ENCODE measurements around the gene ZNF365. TPM values are rescaled to one million over a fixed set of nuclear protein-coding genes. Genes with fewer than 3 reads are reported as not detected.

ZNF365 gene
- total RNA-seq, 2 experiments from 2014 or later: 0.09 to 0.32 TPM

DNA sequence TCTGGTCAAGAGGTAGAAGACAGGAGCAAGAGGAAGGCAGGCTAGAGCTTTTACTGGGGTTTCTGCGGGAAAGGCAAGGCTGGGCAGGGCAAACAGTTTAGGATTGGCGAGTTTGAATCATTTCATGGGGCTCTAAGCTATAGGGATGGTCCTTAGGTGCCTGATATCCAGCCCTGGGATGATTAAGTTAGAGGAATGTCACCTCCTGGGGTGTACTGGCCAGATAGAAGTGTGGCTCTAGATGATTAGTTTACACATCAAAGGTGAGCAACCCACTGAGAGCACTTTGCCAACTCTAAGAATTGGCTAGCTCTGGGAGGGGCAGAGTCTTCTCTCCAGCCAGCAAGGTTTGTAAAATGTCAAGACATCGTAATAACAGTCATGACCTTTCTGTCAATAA, 52.4 kb downstream of the ZNF365 start:
- Mint-ChIP-seq H3K9me3 (ENCODE audit: low read depth) (peaks cover 7% of the 10 kb centered on the region), H3K27me3 (peaks cover 2% of the 10 kb centered on the region), H3K27ac (peak overlapping the region; percentile 45), H3K36me3 (ENCODE audit: low read depth) (peaks cover 4% of the 10 kb centered on the region), H3K4me3 (no peak overlapping the region), H3K4me1 (peaks cover 23% of the 10 kb centered on the region)
- ChIA-PET POLR2A (interaction anchor here (0.7 kb wide), 1 partner anchor 267 kb away, joined by 3 read pairs; no protein-coding TSS in a partner anchor), CTCF (interaction anchor here (1.0 to 2.0 kb wide), 3 partner anchors 10 to 377 kb away, joined by 3 to 13 read pairs (median 3); no protein-coding TSS in a partner anchor)
- no peak for DNase-seq
- no peak for ATAC-seq
- intact Hi-C loops (cut with DNase I, micrococcal nuclease): loop anchor here (1.0 to 10.0 kb wide), 12 partner anchors 74 to 1281 kb away; partner anchors contain the start of genes ARID5B (in 1 of the 2) and RTKN2 (in 1 of the 2)

DNA sequence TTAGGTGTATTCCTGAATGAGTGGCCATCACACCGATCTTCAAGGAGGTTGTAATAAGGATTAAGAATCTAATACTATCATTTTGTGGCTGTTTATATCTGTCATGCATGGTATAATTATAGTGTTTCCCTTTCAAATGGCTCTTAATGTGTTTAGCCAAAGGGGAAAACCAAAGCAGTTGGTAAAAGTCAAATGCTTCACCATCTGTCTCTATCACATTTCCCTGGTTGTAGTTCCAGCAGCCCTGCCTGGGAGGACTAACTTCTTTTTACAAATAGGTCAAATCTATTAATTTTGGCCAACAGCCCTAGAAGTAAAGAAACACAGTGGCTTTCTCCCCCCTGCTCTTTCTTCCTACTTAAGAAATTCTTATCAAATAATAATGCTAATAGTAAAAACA, 56.7 kb downstream of the ZNF365 start:
- H3K36me3 Mint-ChIP-seq (ENCODE audit: low read depth): peaks cover 4% of the 10 kb centered on the region
- peaks cover 33% of the 10 kb centered on the region for H3K4me1 Mint-ChIP-seq
- ATAC-seq (no peak), DNase-seq (no peak)
- peaks cover 11% of the 10 kb centered on the region for H3K27me3 Mint-ChIP-seq
- H3K27ac Mint-ChIP-seq: no peak overlapping the region
- intact Hi-C loops (cut with DNase I, micrococcal nuclease): loop anchor here in 1 of 2 experiments (5.0 to 10.0 kb wide), 3 partner anchors 96 to 654 kb away; no protein-coding TSS in a partner anchor
- peaks cover 7% of the 10 kb centered on the region for H3K9me3 Mint-ChIP-seq (ENCODE audit: low read depth)
- ChIA-PET POLR2A (no interaction called here), CTCF (interaction anchor here (0.7 to 0.9 kb wide), 2 partner anchors 61 to 330 kb away, joined by 3 read pairs; no protein-coding TSS in a partner anchor)
- no peak overlapping the region for H3K4me3 Mint-ChIP-seq

DNA sequence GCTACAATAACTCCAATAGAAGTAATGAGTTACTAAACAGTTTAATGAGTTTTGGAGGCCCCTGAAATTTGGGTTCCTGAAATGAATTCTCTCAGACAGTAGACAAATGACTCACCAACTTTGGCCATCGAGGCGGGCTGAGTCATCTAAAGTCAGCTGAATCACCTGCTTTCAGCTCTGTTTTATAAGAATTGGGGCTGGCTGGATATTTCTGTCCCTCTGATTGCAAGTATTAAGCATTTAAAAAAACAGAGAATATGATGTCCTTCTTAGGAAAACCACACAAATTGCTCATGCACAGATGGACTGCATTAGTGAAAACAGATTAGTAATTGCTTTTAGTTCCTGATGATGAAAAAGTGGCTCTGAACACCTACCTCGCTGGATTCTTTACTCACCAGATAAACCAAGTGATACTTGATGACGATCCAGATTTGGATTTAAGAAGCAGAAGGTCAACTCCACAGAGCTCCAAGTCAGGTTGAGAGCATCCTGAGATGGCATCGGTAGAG, 59.1 kb downstream of the ZNF365 start:
- peaks cover 24% of the 10 kb centered on the region for H3K4me1 Mint-ChIP-seq
- CTCF ChIA-PET: interaction anchor here (0.6 to 0.8 kb wide), 2 partner anchors 16 to 388 kb away, joined by 3 read pairs; no protein-coding TSS in a partner anchor
- H3K27ac Mint-ChIP-seq: peak overlapping the region; percentile 69
- H3K36me3 Mint-ChIP-seq (ENCODE audit: low read depth): peaks cover 3% of the 10 kb centered on the region
- DNase-seq (peak; percentile 82), ATAC-seq (peak; percentile 92)
- H3K9me3 Mint-ChIP-seq (ENCODE audit: low read depth): peaks cover 3% of the 10 kb centered on the region
- H3K27me3 Mint-ChIP-seq: peaks cover 15% of the 10 kb centered on the region
- intact Hi-C loops (cut with DNase I, micrococcal nuclease): loop anchor here (1.0 to 10.0 kb wide), 5 partner anchors 94 to 652 kb away; partner anchors contain the start of gene RTKN2 (in 1 of the 2)
- POLR2A ChIA-PET: no interaction called here
- no peak overlapping the region for H3K4me3 Mint-ChIP-seq

DNA sequence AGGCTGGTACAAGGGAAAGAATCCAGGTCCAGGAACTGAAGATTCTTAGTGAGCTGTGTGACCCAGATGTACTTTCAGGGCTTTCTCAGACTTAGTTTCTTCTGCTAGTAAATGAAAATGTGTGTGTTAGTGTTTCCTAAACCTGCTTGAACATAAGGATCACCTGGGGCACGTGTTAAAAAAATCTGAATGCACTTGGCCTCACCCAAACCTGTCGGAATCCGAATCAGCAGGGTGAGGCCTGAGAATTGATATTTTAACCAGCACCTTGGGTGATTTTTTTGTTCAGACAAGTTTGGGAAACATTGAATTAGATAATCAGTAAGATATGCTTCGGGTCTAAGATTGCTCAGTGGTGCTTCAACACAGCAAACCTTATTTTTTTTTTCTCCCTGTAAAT, 59.7 kb downstream of the ZNF365 start:
- peaks cover 24% of the 10 kb centered on the region for H3K4me1 Mint-ChIP-seq
- ChIA-PET CTCF (interaction anchor here (0.9 kb wide), 1 partner anchor 66 kb away, joined by 3 read pairs; no protein-coding TSS in a partner anchor), POLR2A (no interaction called here)
- no peaks in the 10 kb centered on the region for H3K9me3 Mint-ChIP-seq (ENCODE audit: low read depth)
- no peak overlapping the region for H3K27ac Mint-ChIP-seq
- H3K4me3 Mint-ChIP-seq: no peak overlapping the region
- H3K27me3 Mint-ChIP-seq: peaks cover 14% of the 10 kb centered on the region
- ATAC-seq (no peak), DNase-seq (no peak)
- no peaks in the 10 kb centered on the region for H3K36me3 Mint-ChIP-seq (ENCODE audit: low read depth)
- intact Hi-C loops (cut with DNase I, micrococcal nuclease): loop anchor here (1.0 to 10.0 kb wide), 5 partner anchors 93 to 651 kb away; partner anchors contain the start of gene RTKN2 (in 1 of the 2)

DNA sequence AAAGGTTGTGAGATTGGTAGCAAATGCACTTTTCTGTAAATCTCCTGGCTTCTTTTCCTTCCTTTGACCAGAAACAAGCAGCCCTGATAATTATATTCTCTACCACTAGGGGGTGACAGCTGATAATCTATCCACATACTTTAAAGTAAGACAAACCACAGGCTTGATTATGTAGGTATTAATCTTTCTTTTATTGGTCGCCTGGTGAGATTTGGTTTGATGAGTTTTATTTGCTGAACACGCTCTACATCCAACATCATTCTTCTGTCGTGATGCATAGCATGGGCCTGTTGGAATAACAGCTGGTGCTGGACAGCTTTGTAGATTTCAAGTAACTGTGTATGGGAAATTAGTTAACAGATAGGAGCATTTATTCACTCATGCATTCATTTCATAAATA, 63.5 kb downstream of the ZNF365 start:
- DNase-seq (no peak), ATAC-seq (no peak)
- no peaks in the 10 kb centered on the region for H3K9me3 Mint-ChIP-seq (ENCODE audit: low read depth)
- peaks cover 19% of the 10 kb centered on the region for H3K4me1 Mint-ChIP-seq
- intact Hi-C loops (cut with DNase I, micrococcal nuclease): loop anchor here (1.0 to 10.0 kb wide), 7 partner anchors 157 to 721 kb away; partner anchors contain the start of gene EGR2 (in 1 of the 2)
- POLR2A ChIA-PET: interaction anchor here (0.8 kb wide), 1 partner anchor 156 kb away, joined by 5 read pairs; no protein-coding TSS in a partner anchor
- no peaks in the 10 kb centered on the region for H3K36me3 Mint-ChIP-seq (ENCODE audit: low read depth)
- H3K27ac Mint-ChIP-seq: no peak overlapping the region
- H3K4me3 Mint-ChIP-seq: no peak overlapping the region
- H3K27me3 Mint-ChIP-seq: peaks cover 20% of the 10 kb centered on the region
- CTCF ChIA-PET: interaction anchor here (0.6 to 4.0 kb wide), 33 partner anchors 9 to 1959 kb away, joined by 3 to 23 read pairs (median 4); partner anchors contain the start of gene NRBF2

DNA sequence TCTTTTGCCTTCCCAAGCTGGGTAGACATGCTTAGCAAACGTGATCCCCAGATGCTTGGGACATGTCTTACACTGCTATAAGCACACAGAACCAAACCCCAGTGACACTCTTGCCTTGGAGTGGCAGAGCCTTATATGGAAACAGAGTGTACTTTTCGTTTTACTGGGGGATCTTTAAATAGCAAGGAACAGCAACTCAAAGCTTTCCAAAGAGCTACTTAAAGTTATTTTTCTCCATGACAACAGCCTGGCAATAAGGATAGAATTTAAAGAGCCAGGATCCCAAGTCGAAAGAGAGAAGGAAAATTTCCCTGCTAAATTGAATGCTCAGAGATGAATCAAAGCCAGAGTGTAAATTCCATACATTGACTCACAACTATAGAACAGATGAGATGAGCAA, 67.8 kb downstream of the ZNF365 start:
- Mint-ChIP-seq H3K4me1 (no peaks in the 10 kb centered on the region), H3K27me3 (peaks cover 12% of the 10 kb centered on the region), H3K36me3 (ENCODE audit: low read depth) (no peaks in the 10 kb centered on the region), H3K9me3 (ENCODE audit: low read depth) (no peaks in the 10 kb centered on the region), H3K27ac (no peak overlapping the region), H3K4me3 (no peak overlapping the region)
- ChIA-PET CTCF (no interaction called here), POLR2A (no interaction called here)
- DNase-seq: no peak
- no peak for ATAC-seq
- intact Hi-C loops (cut with DNase I, micrococcal nuclease): no loop called here

DNA sequence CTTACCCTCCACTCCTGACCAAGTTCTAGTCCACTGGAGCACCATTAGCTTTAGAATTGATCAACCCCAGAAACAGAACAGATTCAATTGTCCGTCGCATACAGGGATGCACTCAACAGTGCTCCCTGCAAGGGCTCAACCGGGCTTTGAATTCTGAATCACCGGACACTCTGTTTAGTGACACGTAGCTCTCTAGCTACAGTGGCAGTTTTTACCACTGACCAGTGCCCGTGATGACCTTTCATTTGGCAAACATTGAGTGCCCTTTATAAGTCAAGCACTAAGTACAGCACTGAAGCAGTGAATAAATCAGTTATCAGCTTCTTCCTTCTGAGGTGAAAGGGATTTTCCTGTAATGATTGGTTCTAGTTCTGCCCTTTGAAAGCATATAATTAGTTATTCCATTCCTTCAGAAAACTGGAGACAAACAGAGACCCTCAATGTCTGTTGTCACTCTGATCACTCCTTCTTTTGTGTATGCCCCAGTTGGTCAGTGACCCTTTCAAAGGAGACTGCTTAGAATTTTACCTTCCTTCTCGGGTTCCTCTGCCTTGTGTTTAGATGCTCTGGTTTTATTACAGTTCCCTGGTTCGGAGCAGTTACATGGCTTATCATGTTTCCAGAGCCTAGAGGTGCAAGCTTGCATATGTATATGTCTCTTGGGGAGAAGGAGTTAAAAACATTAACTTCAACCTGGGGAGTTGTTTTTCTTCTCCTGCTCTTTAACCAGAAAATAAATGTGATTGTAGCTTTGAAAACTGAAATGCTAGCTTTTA, 68.9 kb downstream of the ZNF365 start:
- no peaks in the 10 kb centered on the region for H3K9me3 Mint-ChIP-seq (ENCODE audit: low read depth)
- DNase-seq (no peak), ATAC-seq (no peak)
- no peak overlapping the region for H3K4me3 Mint-ChIP-seq
- POLR2A ChIA-PET: no interaction called here
- no peaks in the 10 kb centered on the region for H3K4me1 Mint-ChIP-seq
- intact Hi-C loops (cut with DNase I, micrococcal nuclease): no loop called here
- no peaks in the 10 kb centered on the region for H3K36me3 Mint-ChIP-seq (ENCODE audit: low read depth)
- peaks cover 10% of the 10 kb centered on the region for H3K27me3 Mint-ChIP-seq
- no peak overlapping the region for H3K27ac Mint-ChIP-seq
- CTCF ChIA-PET: interaction anchor here (0.6 to 0.8 kb wide), 2 partner anchors 14 to 476 kb away, joined by 3 read pairs; no protein-coding TSS in a partner anchor

DNA sequence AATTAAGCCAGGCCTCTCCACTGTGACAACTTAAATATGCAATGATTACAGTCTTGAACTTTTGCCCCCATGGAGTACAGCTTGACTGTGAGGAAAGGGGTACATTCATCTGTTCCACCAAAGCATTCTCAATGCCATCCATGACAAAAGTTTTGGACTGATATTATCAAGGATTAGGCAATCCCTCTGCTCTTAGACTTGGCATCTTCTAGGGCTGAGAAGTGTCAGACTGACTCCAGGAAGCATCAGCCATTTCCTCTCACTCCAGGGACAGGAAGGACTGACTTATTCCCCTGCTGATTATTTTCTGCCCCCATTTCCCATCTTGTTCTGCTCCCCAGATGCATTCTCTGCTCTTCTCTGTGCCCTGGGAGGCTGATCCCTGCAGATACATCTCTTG, 69.7 kb downstream of the ZNF365 start:
- Mint-ChIP-seq H3K9me3 (ENCODE audit: low read depth) (no peaks in the 10 kb centered on the region), H3K4me3 (no peak overlapping the region), H3K4me1 (no peaks in the 10 kb centered on the region), H3K36me3 (ENCODE audit: low read depth) (no peaks in the 10 kb centered on the region), H3K27ac (no peak overlapping the region), H3K27me3 (peaks cover 10% of the 10 kb centered on the region)
- CTCF ChIA-PET: no interaction called here
- ATAC-seq (no peak), DNase-seq (no peak)
- intact Hi-C loops (cut with DNase I, micrococcal nuclease): no loop called here
- POLR2A ChIA-PET: no interaction called here

DNA sequence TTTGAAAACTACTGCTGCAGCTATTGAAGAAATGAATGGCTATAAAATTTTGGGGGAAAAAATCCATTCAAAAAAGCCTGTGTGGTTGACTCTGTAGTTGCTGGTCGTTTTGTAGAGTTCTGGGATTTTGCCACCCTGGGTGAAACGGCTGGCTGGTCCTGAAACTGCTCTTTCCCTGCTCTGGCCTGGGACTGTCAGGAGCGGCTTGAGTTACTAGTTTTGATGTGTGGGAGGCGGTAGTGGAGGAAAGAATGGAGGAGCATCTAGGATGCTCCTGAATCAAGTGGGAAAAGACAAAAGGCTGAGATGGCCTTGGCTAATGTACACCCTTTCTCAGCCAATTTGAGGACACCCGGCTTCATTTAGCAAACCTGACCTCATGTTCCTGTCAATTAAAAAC, 72.5 kb downstream of the ZNF365 start:
- no peak overlapping the region for H3K27ac Mint-ChIP-seq
- no peak overlapping the region for H3K4me3 Mint-ChIP-seq
- DNase-seq: no peak
- no peaks in the 10 kb centered on the region for H3K4me1 Mint-ChIP-seq
- ATAC-seq: no peak
- POLR2A ChIA-PET: no interaction called here
- H3K9me3 Mint-ChIP-seq (ENCODE audit: low read depth): no peaks in the 10 kb centered on the region
- CTCF ChIA-PET: interaction anchor here (3.9 kb wide), 1 partner anchor 9 kb away, joined by 23 read pairs; no protein-coding TSS in a partner anchor
- H3K27me3 Mint-ChIP-seq: peaks cover 9% of the 10 kb centered on the region
- no peaks in the 10 kb centered on the region for H3K36me3 Mint-ChIP-seq (ENCODE audit: low read depth)
- intact Hi-C loops (cut with DNase I, micrococcal nuclease): no loop called here

DNA sequence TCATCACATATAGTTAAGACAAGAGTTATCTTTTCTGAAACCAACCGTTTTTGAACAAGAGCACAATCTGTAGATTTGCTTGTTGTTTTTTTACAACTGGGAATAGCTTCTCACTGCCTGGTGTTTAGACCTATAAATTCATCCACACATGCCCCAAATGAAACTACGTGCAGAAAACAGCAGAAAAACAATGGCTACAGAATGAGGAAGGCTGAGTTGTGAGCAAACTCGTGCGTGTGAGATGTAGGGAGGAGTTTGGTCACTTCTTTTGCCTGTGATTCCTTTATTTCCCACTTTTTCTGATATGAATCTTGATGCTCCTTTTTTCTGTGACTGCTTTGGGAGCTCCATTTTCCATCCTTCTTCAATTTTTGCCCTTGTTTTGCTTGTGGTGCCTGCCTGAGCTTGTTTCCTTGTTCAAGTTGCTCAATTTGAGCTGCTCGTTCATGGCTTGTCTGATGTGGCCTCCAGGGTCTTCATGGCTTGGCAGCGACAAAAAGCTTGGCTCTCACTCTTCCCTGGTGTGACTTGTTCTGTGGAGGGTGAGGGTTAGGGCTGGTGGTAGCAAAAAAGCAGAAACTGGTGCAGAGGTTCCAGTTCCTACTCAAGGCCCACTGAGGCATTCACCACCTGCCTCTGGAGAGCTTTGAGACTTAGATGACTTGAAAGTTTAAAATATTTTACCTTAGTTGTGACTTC, 76.9 kb downstream of the ZNF365 start:
- peaks cover 6% of the 10 kb centered on the region for H3K27me3 Mint-ChIP-seq
- CTCF ChIA-PET: interaction anchor here (0.7 to 3.3 kb wide), 3 partner anchors 13 to 206 kb away, joined by 3 to 22 read pairs (median 4); no protein-coding TSS in a partner anchor

DNA sequence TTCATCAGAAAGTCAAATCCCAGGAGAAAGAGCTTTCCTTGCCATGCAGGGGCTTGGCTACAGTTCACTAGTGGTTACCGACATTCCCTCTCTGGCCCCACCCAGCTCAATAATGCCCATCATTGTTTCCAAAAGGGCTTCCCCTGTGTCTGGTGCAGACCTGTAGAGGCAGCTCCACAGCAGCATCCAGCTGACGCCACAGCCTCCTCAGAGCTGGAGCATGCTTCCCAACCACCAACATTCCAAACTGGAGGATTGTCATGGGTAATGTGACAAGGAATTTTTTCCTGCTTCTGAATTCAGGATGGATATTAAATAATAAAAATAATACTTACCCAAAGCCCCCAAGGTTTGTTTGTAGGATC, 77.4 kb downstream of the ZNF365 start:
- DNase-seq (no peak), ATAC-seq (no peak)
- Mint-ChIP-seq H3K27me3 (peaks cover 6% of the 10 kb centered on the region), H3K4me1 (no peaks in the 10 kb centered on the region), H3K4me3 (no peak overlapping the region), H3K9me3 (ENCODE audit: low read depth) (peaks cover 2% of the 10 kb centered on the region), H3K27ac (no peak overlapping the region), H3K36me3 (ENCODE audit: low read depth) (no peaks in the 10 kb centered on the region)
- intact Hi-C loops (cut with DNase I, micrococcal nuclease): no loop called here
- ChIA-PET POLR2A (no interaction called here), CTCF (interaction anchor here (0.7 to 3.3 kb wide), 2 partner anchors 13 to 206 kb away, joined by 4 to 22 read pairs; no protein-coding TSS in a partner anchor)

More for the DNA sequence above, 76.9 kb downstream of the ZNF365 start:
- no peak overlapping the region for H3K27ac Mint-ChIP-seq
- H3K4me3 Mint-ChIP-seq: no peak overlapping the region
- no peaks in the 10 kb centered on the region for H3K4me1 Mint-ChIP-seq
- no peaks in the 10 kb centered on the region for H3K36me3 Mint-ChIP-seq (ENCODE audit: low read depth)
- POLR2A ChIA-PET: no interaction called here
- intact Hi-C loops (cut with DNase I, micrococcal nuclease): no loop called here
- peaks cover 2% of the 10 kb centered on the region for H3K9me3 Mint-ChIP-seq (ENCODE audit: low read depth)
- DNase-seq (no peak), ATAC-seq (no peak)

Measured in activated CD4-positive, alpha-beta T cell treated with anti-CD3 and anti-CD28 coated beads for 36 hours (primary cell).